GM21825 (cell line): ENCODE results near the gene CLCN6.

Experiments
- ATAC-seq: cut with Tn5 transposase; IDR thresholded peaks from one replicate; pipeline ENCODE4 v1.9.1; 2021; ENCODE audit warnings: mild to moderate bottlenecking, moderate library complexity; ENCODE audit not compliant: unreplicated experiment

The CLCN6 gene

GRCh38 chr1:11778844-11779623 lies 27.0 kb upstream of the CLCN6 start:
- no peak for ATAC-seq

- no peak for ATAC-seq
These were observed 26.1 kb upstream of the CLCN6 start for GRCh38 chr1:11779715-11780379.

GRCh38 chr1:11780380-11781147 lies 25.4 kb upstream of the CLCN6 start:
- no peak for ATAC-seq

- ATAC-seq = no peak
These were observed 24.7 kb upstream of the CLCN6 start for GRCh38 chr1:11781297-11781696.

- no peak for ATAC-seq
These were observed 23.8 kb upstream of the CLCN6 start for GRCh38 chr1:11782127-11782708.

GRCh38 chr1:11783556-11783955 lies 22.4 kb upstream of the CLCN6 start:
- ATAC-seq = no peak

GRCh38 chr1:11784256-11784992 lies 21.6 kb upstream of the CLCN6 start:
- ATAC-seq = no peak

- no peak for ATAC-seq
These were observed 20.8 kb upstream of the CLCN6 start for GRCh38 chr1:11784993-11785769.

- no peak for ATAC-seq
These were observed 19.8 kb upstream of the CLCN6 start for GRCh38 chr1:11786168-11786567.

- ATAC-seq = no peak
These were observed 18.7 kb upstream of the CLCN6 start for GRCh38 chr1:11787251-11787803.

- ATAC-seq = no peak
These were observed 18.1 kb upstream of the CLCN6 start for GRCh38 chr1:11787804-11788436.

GRCh38 chr1:11788549-11789053 lies 17.4 kb upstream of the CLCN6 start:
- no peak for ATAC-seq

- no peak for ATAC-seq
These were observed 16.6 kb upstream of the CLCN6 start for GRCh38 chr1:11789126-11790067.

- no peak for ATAC-seq
These were observed 15.7 kb upstream of the CLCN6 start for GRCh38 chr1:11790101-11790879.

GRCh38 chr1:11790880-11791715 lies 14.9 kb upstream of the CLCN6 start:
- no peak for ATAC-seq

- ATAC-seq = no peak
These were observed 13.9 kb upstream of the CLCN6 start for GRCh38 chr1:11792106-11792505.
